ENCODE data around the gene SH3BP4.

DNA sequence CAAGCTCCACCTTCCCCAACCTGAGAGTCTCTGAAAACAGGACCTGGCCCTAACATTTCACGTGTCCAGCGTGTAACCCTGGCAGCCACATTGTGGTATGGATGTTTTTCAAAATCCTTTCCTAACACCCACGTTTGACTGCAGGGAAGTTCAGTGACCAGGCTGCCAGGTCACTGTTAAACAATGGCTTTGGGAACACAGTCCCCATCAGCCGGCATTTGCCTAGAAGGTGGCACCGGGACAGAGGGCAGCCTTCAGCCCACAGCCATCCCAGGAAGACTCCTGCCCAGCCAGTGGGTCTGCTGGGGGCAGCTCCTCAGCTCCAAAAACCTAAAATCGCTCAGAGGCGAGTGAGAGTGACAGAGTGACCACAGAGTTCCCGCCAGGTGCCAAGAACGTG lies 140.2 kb downstream of the SH3BP4 start:
- TF ChIP-seq RBAK (CRISPR knock-in tag; IDR thresholded peaks at IDR 0.05) (no peak), SIN3A (IDR thresholded peaks at IDR 0.05; ENCODE audit: borderline replicate concordance, low read depth, low read length) (no peak), ZBTB40 (IDR thresholded peaks at IDR 0.05) (no peak), ZBTB40 (CRISPR knock-in tag; IDR thresholded peaks at IDR 0.05) (no peak), TAF1 (CRISPR knock-in tag; IDR thresholded peaks at IDR 0.05) (no peak), ZBTB26 (CRISPR knock-in tag; IDR thresholded peaks at IDR 0.05; ENCODE audit: borderline replicate concordance) (no peak)

Measured in HepG2 (cell line).